Measurements from ENCODE around the gene PUSL1.

Gene PUSL1

GRCh38 chr1:1279028-1279427 lies 29.4 kb upstream of the PUSL1 start:
- DNase-seq (ENCODE audit: low spot score) = no peak

GRCh38 chr1:1280782-1281481 lies 27.5 kb upstream of the PUSL1 start:
- DNase-seq (ENCODE audit: low spot score) = no peak

DNA sequence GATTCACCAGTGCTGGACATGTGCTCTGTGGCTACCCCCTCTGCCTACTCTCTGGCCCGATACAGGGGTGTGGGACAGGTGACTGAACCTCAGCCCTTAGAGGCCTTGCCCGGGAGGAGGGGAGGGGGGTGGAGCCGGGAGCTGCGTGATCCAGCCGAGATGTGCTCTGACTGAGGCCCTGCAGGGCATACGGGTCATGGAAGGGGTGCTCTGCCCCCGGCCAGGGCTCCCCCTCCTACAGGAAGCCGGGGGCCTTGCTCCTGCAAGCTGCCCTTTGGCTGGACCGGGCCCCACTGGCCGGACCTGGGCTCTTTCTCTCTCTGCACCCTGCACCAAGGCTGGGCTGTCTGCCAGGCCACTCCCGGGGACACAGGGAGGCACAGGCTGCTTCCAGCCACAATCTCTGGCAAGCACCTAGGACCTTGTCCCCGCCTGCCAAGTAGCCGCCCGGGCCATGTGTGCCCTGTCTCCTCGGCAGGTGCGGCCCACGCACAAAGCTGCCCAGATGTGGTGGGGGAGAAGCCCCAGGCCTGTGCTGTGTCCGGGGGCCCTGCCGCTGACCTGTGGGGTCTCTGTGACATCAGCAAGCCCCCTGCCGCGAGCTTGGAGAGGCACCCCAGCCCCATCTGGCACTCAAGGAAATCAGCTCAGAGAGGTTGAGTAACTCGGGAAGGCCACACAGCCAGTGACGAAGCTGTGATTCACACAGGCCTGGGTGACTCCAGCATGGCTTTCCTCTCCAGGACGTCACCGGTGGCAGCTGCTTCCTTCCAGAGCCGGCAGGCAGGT lies 26.7 kb upstream of the PUSL1 start:
- no peak for DNase-seq (ENCODE audit: low spot score)

GRCh38 chr1:1282998-1283397 lies 25.4 kb upstream of the PUSL1 start:
- DNase-seq (ENCODE audit: low spot score) = no peak

GRCh38 chr1:1283821-1284220 lies 24.6 kb upstream of the PUSL1 start:
- DNase-seq (ENCODE audit: low spot score) = no peak

DNA sequence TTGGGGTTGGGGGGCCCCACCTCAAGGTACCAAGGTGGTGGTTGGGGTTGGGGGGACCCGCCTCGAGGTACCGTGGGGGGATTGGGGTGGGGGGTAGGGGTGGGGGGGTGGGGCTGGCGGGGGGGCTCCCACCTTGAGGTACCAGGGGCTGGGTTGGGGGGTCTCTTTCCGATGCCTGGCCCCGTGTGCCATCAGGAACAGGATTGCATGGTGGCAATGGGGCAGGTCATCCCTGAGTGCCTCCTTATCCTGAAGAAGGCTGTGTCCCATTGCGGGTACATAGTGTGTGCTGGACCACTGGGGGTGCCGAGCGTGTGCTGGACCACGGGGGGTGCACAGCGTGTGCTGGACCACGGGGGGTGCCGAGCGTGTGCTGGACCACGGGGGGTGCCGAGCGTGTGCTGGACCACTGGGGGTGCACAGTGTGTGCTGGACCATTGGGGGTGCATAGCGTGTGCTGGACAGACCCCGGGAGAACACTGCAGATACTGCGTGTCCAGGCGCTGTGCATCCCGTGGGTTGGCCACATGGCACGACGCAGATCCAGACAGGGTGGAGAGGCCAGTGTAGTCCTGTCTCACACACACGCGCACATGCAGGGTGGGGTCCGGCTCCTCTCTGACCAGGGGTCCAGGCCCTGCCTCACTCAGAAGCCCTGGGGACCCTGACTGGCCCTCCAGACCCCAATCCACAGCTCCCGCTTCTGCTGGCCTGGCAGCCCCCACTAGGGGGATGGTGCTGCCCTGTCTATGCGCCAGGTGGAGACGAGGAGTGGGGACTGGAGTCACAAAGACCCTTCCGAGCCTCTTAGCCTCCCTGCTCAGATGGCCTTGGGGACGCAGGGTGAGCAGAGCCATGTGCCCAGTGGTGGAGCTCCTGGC lies 23.9 kb upstream of the PUSL1 start:
- no peak for DNase-seq (ENCODE audit: low spot score)

- no peak for DNase-seq (ENCODE audit: low spot score)
Observed at GRCh38 chr1:1285102-1285571, 23.3 kb upstream of the PUSL1 start.

- no peak for DNase-seq (ENCODE audit: low spot score)
Observed at GRCh38 chr1:1285611-1286311, 22.6 kb upstream of the PUSL1 start.

DNA sequence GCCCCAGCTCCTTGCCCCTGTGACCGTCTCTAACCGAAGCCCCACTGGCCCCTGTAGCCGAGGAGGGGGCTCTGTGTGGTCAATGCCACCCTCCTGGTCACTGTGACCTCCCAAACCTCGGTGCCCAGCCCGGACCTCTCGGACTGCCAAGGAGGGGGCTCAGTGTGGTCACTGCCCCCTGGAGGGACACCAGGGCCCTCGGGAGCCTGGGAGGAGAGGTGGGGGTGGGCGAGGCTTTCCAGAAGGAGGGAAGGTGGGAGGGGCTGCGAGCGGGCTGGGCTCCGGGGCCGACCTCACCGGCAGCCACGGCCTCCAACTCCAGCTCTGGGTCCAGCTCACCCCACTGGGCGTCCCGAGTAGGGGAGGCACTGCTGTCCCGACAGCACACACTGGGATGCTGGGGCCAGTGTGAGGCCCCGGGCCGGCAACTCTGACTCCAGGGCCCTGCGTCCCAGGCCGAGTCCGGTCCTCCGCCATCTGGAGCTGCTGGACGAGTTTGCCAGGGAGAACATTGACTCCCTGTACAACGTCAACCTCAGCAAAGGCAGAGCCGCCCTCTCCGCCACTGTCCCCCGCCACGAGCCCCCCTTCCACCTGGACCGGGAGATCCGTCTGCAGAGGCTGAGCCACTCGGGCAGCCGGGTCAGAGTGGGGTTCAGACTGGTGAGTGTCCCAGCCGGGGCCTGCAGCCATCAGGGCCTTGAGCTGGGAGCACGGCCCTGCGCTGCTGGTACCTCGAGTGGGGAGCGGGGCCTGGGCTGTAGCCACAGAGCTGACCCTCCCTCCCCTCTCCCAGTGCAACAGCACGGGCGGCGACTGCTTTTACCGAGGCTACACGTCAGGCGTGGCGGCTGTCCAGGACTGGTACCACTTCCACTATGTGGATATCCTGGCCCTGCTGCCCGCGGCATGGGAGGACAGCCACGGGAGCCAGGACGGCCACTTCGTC lies 21.8 kb upstream of the PUSL1 start:
- DNase-seq (ENCODE audit: low spot score) = no peak

DNA sequence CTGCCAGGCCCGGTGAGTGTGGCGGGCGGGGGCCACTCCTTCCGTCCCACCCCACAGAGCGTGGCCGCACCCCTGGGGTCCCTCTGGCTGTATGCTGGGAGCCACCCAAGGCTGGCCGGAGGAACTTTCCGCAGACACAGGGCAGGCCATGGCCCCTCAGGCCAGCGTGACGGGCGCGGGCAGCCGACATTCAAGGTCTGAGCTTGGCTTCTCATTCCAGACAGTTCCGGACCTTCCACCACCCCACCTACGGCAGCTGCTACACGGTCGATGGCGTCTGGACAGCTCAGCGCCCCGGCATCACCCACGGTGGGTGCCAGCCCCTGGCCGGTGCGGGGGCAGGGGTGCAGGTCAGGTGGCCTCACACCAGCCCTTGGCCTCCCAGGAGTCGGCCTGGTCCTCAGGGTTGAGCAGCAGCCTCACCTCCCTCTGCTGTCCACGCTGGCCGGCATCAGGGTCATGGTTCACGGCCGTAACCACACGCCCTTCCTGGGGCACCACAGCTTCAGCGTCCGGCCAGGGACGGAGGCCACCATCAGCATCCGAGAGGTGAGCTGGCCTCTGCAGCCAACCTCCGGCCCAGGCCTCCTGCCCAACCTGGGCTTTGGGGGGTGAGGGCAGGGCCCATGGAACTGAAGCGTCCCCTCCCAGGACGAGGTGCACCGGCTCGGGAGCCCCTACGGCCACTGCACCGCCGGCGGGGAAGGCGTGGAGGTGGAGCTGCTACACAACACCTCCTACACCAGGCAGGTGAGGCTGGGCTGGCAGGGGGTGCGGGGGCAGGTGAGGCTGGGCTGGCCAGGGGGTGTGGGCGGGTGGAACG lies 20.9 kb upstream of the PUSL1 start:
- DNase-seq (ENCODE audit: low spot score) = no peak

DNA sequence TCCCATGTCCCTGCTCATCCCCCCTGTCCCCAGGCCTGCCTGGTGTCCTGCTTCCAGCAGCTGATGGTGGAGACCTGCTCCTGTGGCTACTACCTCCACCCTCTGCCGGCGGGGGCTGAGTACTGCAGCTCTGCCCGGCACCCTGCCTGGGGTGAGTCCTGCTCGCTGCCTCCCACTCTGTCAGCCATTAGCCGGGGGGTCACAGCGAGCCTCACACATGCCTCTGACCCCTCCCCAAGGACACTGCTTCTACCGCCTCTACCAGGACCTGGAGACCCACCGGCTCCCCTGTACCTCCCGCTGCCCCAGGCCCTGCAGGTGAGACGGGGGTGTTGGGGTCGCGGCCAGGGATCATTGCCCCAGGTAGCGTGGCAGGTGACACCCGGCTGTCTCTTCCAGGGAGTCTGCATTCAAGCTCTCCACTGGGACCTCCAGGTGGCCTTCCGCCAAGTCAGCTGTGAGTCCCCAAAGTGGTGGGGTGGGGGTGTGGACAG lies 18.1 kb upstream of the PUSL1 start:
- no peak for DNase-seq (ENCODE audit: low spot score)

DNA sequence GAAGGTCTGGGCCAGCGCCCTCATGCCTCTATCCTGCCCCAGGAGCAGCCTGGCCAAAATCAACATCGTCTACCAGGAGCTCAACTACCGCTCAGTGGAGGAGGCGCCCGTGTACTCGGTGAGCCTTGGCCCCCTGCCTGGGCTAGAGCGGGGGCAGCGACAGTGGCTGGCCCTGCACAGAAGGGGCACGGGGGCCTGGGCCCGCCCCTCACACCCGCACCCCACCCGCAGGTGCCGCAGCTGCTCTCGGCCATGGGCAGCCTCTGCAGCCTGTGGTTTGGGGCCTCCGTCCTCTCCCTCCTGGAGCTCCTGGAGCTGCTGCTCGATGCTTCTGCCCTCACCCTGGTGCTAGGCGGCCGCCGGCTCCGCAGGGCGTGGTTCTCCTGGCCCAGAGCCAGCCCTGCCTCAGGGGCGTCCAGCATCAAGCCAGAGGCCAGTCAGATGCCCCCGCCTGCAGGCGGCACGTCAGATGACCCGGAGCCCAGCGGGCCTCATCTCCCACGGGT lies 17.3 kb upstream of the PUSL1 start:
- no peak for DNase-seq (ENCODE audit: low spot score)

DNA sequence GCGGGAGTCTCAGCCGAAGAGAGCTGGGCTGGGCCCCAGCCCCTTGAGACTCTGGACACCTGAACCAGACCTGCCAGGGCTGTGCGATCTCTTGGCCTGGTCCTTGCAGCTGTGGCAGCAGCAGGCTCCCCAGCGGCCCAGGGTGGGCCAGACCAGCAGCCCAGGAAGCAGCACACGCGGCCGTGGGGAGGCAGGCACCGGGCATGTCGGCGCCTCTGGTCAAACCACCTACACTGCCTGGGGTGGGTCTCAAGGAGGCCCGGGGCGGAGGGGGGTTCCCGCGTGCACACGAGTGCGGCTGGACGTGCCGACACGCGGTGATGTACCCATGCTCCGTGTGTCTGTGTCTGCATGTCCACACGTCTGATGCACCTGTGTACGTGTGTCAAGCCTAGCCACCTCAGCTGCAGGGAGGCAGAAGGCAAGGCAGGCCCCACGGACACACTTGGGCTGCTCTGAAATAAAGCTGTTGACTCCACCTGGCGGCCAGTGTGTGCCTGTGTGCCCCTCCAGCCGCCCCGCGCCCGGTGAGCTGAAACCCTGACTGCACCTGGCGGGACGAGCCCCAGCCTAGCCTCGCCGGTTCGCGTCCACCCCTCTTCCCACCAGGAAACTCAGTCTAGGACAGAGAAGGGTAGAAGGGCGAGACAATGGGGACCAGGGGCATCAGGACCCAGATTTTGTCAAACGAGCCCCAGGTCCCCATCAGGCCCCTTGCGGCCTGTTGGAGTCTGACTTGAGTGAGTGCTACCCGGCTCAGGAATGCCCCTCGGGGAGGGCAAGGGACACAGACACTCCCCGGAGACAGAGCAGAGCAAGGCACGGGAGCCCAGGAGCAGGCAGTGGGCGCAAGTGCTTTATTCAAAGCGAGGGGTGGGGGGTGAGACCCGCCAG lies 16.6 kb upstream of the PUSL1 start:
- no peak for DNase-seq (ENCODE audit: low spot score)

GRCh38 chr1:1292442-1292779 lies 16.0 kb upstream of the PUSL1 start:
- no peak for DNase-seq (ENCODE audit: low spot score)

GRCh38 chr1:1292851-1293250 lies 15.5 kb upstream of the PUSL1 start:
- no peak for DNase-seq (ENCODE audit: low spot score)

DNA sequence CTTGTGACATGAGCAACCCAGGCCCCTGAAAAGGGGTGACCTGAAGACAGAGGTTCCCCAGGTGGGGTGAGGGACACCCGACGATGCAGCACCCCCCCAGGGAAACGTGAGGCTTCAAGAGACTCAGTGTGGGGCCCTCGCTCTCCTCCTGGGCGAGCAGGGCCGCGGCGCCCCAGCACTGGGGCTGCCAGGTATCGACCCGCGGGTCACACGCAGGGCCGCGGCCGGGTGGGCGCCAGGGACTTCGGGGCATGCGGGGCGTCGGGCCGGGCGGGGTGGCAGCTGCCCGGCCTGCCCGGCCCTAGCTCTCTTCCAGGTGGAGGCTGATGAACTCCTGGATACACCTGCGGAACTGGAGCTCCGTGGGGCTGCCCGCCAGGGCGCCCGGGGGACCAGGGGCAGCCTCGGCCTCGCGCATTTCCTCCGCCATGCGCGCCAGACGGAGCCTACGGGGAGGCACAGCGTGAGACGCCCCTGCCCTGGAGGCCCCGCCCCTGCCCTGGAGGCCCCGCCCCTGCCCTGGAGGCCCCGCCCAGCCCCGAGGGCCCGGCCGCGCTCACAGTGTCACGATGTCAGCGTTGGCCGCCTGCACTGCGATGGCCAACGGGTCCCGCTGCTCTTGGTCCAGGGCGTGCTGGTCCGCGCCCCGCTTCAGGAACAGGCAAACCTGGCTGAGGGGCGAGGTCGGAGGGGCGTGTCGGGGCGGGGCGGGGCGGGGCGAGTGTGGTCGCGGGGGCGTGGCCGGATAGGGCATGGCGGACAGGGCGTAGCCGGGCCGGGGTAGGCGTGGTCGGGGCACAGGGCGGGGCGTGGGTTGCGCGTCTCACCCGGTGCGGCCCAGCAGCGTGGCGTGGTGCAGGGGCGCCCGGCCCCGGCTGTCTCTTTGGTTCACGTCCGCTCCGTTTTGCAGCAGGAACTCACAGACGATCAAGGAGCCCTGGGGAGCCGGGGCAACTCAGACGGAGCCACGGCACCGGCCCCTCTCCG lies 14.8 kb upstream of the PUSL1 start:
- DNase-seq (ENCODE audit: low spot score) = no peak

GRCh38 chr1:1294250-1294890 lies 14.0 kb upstream of the PUSL1 start:
- DNase-seq (ENCODE audit: low spot score) = no peak

Data from globus pallidus (tissue), 1 donor.